ENCODE results near the gene CCDC12. TPM values are rescaled to one million over a fixed set of nuclear protein-coding genes. Genes with fewer than 3 reads are reported as not detected.

CCDC12 gene
- total RNA-seq, 1 donor from 2014 or later: 30.9 TPM

DNA sequence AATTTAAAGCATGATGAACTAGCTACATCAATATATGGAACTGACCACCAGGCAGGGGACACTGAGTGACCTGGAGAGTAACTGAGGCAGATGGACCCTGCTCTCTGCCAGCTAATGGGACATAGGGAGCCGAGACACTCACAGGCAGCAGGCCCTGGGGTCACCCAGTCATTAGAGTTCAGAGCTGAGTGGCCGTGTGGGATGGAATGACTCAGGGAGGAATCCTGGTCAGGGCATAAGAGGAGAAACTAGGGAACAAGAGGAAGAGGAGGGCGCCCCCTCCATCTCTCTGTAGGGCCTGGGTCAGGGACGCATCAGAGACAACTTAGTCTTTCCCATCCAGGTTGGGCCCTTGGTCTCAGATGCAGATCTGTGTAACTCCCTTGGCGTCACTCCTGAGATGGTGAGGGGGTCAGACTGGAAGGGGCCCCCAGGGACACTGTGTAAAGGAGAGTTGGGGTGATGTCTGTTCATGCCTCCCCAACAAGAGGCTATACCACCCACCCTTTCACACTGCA is 39.8 kb downstream of the CCDC12 start:
- DNase-seq: no peak

GRCh38 chr3:46935989-46936558 is 40.5 kb downstream of the CCDC12 start:
- DNase-seq: no peak

GRCh38 chr3:46935168-46935858 is 41.2 kb downstream of the CCDC12 start:
- peak; percentile 70 for DNase-seq

- DNase-seq: no peak
These were observed 41.9 kb downstream of the CCDC12 start for GRCh38 chr3:46934498-46935167.

- no peak for DNase-seq
These were observed 42.5 kb downstream of the CCDC12 start for GRCh38 chr3:46934072-46934471.

DNA sequence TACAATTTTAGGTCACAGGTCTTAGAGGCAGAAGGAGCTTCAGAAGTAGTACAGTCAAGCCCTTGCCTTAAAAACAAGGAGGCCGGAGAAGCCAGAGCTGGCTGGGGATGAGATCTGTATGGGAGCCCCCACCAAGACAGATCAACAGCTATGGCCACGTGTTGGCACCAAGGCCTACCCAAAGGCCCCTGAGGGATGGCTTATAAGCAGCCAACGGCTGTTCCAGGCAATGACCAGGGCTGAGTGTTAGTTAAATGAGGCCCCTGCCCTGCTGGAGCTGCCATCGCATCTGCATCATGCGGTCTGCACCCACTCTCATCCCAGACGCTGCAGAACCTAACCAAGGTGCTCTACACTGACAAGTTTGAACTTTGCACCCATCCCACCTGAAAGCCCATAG is 43.3 kb downstream of the CCDC12 start:
- DNase-seq: no peak

DNA sequence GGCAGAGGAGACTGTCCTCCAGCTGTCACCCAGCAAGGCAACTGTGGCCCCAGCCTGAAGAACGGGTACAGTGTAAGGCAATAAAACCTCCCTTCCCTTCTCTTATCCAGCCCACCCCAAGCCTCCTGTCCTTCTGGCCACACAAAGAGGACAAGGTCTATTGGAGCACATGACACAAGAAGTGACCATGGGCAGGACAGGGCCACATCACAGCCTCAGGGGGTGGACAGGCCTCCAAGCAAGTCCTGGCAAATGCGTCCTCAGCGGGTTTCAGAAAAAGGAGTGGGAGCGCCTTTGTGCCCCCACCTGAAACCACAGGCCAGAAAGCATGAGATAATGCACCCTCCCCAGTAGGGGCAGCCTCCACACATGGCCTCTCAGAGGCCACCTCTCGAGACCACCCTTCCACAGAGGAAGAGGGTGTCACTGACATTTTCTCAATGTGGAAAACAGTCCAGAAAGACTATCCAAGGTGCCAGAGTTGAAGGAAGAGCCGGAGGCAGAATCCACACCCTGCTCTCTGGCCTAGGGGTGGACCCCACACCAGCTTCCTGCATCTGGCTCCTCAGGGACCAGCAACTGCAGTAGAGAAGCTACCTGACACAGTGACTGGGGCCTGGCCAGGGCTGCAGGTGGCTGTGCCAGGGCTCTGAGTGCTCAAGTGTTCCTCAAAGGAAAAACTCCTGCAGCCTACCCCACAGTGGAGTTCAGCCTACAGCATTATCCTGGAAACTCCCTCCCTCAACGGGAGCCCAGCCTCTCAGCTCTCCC is 43.9 kb downstream of the CCDC12 start:
- DNase-seq: no peak

- DNase-seq: peak; percentile 27
These were observed 44.8 kb downstream of the CCDC12 start for GRCh38 chr3:46931631-46932331.

GRCh38 chr3:46930945-46931403 is 45.6 kb downstream of the CCDC12 start:
- DNase-seq: no peak

- DNase-seq: no peak
These were observed 46.2 kb downstream of the CCDC12 start for GRCh38 chr3:46930166-46930944.

GRCh38 chr3:46929324-46929723 is 47.2 kb downstream of the CCDC12 start:
- no peak for DNase-seq

GRCh38 chr3:46928282-46928681 is 48.3 kb downstream of the CCDC12 start:
- no peak for DNase-seq

- DNase-seq: no peak
These were observed 48.8 kb downstream of the CCDC12 start for GRCh38 chr3:46927718-46928073.

GRCh38 chr3:46926871-46927717 is 49.5 kb downstream of the CCDC12 start:
- no peak for DNase-seq

DNA sequence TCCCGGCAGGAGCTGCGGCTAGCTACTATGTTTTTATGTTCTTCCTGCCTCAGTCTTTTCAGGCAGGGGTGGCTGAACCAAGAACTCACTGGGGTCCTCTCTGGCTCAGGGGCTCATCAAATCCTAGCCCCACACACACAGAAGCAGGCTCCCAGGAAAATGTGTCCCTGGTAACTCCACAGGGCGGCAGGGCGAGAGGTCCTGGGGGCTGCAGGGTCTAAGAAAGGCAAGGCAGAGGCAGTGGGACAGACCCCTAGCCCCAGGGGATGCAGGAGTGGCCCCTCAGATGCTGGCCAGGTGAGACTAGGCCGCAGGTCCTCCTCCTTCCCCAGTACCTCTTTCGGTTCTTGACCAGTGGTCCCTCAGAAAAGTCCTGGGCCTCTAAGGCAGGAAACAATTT is 50.1 kb downstream of the CCDC12 start:
- no peak for DNase-seq

DNA sequence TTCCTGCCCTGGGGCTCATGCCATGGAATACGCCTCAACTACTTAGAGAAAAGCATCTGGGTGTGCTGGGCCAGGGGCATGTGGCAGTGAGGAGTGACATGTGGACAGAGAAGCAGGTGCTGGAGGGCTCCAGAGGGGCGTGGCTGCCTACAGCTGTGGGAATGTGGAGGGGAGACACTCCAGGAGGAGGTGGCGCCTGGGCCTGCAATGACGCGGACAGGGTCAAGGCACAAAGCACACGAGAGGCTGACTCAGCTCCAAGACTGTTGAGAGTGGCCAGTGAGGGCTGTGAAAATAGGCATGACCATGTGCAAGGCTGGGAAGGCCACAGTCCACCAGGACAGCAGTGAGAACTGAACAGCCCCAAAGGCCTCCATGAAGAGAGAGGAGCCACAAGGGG is 50.5 kb downstream of the CCDC12 start:
- no peak for DNase-seq

DNA sequence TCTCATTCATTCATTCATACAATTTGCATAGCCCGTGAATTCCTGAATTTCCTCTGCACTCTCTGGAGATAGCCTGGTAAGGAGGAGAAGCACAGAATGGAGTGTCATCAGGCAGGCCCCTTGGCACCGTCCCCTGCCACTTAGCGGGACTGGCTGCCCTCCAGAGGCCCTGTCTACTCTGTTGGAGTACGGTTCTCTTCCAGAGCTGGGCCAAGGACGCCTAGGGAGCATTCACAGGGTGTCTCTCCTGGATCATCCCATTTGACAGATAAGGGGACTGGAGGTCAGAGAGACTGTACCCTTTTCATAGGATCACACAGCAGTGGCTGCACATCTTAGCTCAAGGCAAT is 51.0 kb downstream of the CCDC12 start:
- DNase-seq: no peak

- no peak for DNase-seq
These were observed 51.5 kb downstream of the CCDC12 start for GRCh38 chr3:46924921-46925584.

- DNase-seq: no peak
These were observed 52.8 kb downstream of the CCDC12 start for GRCh38 chr3:46923559-46924350.
